B cell (primary cell): ENCODE measurements around the gene CDK4. TPM values are rescaled to one million over a fixed set of nuclear protein-coding genes. Genes with fewer than 3 reads are reported as not detected.

Source experiments
- polyA plus RNA-seq: library from polyadenylated mRNA; depleted of rRNA; stranded (reverse); fragments of >200 nt; gene quantifications from 2 replicates; pipeline ENCODE4 v1.2.3, GENCODE V29; 2012
- total RNA-seq, 2 donors: library from RNA; stranded (reverse); fragments of 120-200 nt in 1 of 2; gene quantifications; 1 replicate in 1 of 2; 2 replicates in 1 of 2; pipeline versions ENCODE4 v1.2.3 to v1.2.4, GENCODE V29; 2013 to 2022

The CDK4 gene
- total and polyA plus RNA-seq, 2 donors (not counting 1 experiment from before 2014, with no cell fraction given), result 34.8 to 44.6 TPM

Other genes with a start within 250 kb of the CDK4 start
- 35.6 and 39.5 TPM in 2 replicates for gene DDIT3, start 231.8 kb downstream of the CDK4 start, total RNA-seq
- 159 and 306 TPM in 2 replicates for gene DDIT3, start 231.8 kb downstream of the CDK4 start, polyA plus RNA-seq
- gene MBD6, start 229.5 kb downstream of the CDK4 start, total RNA-seq, result 121 TPM in 2 replicates
- gene MBD6, start 229.5 kb downstream of the CDK4 start, polyA plus RNA-seq, result 22.8 and 39.4 TPM in 2 replicates
- gene DCTN2, start 205.1 kb downstream of the CDK4 start, total RNA-seq, result 94.3 and 97.6 TPM in 2 replicates
- gene DCTN2, start 205.1 kb downstream of the CDK4 start, polyA plus RNA-seq, result 59.4 and 74.4 TPM in 2 replicates
- 0.56 and 0.67 TPM in 2 replicates for gene KIF5A, start 202.3 kb downstream of the CDK4 start, total RNA-seq
- 0.09 and 0.14 TPM in 2 replicates for gene KIF5A, start 202.3 kb downstream of the CDK4 start, polyA plus RNA-seq
- 20.1 and 24.7 TPM in 2 replicates for gene PIP4K2C, start 161.1 kb downstream of the CDK4 start, total RNA-seq
- gene PIP4K2C, start 161.1 kb downstream of the CDK4 start, polyA plus RNA-seq, result 21.3 and 21.7 TPM in 2 replicates
- gene DTX3, start 147.5 kb downstream of the CDK4 start, total RNA-seq, result 3.5 and 4.0 TPM in 2 replicates
- 7.3 and 9.0 TPM in 2 replicates for gene DTX3, start 147.5 kb downstream of the CDK4 start, polyA plus RNA-seq
- gene ARHGEF25, start 140.9 kb downstream of the CDK4 start, total RNA-seq, result 0.15 TPM in 1 of 2 replicates, not detected in the other
- 0.12 TPM in 2 replicates for gene ARHGEF25, start 140.9 kb downstream of the CDK4 start, polyA plus RNA-seq
- gene B4GALNT1, start 119.1 kb downstream of the CDK4 start, total RNA-seq, result 0.22 TPM in 1 of 2 replicates, not detected in the other
- 0.04 and 0.12 TPM in 2 replicates for gene B4GALNT1, start 119.1 kb downstream of the CDK4 start, polyA plus RNA-seq
- gene OS9, start 58.2 kb downstream of the CDK4 start, total RNA-seq, result 182 and 200 TPM in 2 replicates
- gene OS9, start 58.2 kb downstream of the CDK4 start, polyA plus RNA-seq, result 234 and 294 TPM in 2 replicates
- 27.0 and 27.6 TPM in 2 replicates for gene AGAP2, start 13.6 kb downstream of the CDK4 start, total RNA-seq
- gene AGAP2, start 13.6 kb downstream of the CDK4 start, polyA plus RNA-seq, result 17.1 and 22.2 TPM in 2 replicates
- gene TSPAN31, start 7.3 kb downstream of the CDK4 start, total RNA-seq, result 29.6 and 33.5 TPM in 2 replicates
- 24.0 and 26.8 TPM in 2 replicates for gene TSPAN31, start 7.3 kb downstream of the CDK4 start, polyA plus RNA-seq
- gene MARCHF9, start 2.8 kb upstream of the CDK4 start, total RNA-seq, result 81.4 and 83.1 TPM in 2 replicates
- gene MARCHF9, start 2.8 kb upstream of the CDK4 start, polyA plus RNA-seq, result 120 and 128 TPM in 2 replicates
- gene CYP27B1, start 14.8 kb upstream of the CDK4 start, total RNA-seq, result 0.79 and 1.1 TPM in 2 replicates
- gene CYP27B1, start 14.8 kb upstream of the CDK4 start, polyA plus RNA-seq, result 0.66 and 2.1 TPM in 2 replicates
- 8.5 and 9.2 TPM in 2 replicates for gene METTL1, start 19.8 kb upstream of the CDK4 start, total RNA-seq
- gene METTL1, start 19.8 kb upstream of the CDK4 start, polyA plus RNA-seq, result 9.1 and 9.6 TPM in 2 replicates
- gene EEF1AKMT3, start 20.3 kb upstream of the CDK4 start, total RNA-seq, result 1.3 and 2.6 TPM in 2 replicates
- gene EEF1AKMT3, start 20.3 kb upstream of the CDK4 start, polyA plus RNA-seq, result 0.89 and 1.0 TPM in 2 replicates
- gene TSFM, start 30.5 kb upstream of the CDK4 start, total RNA-seq, result 20.6 and 20.9 TPM in 2 replicates
- gene TSFM, start 30.5 kb upstream of the CDK4 start, polyA plus RNA-seq, result 3.9 and 5.6 TPM in 2 replicates
- gene AVIL, start 66.4 kb upstream of the CDK4 start, total RNA-seq, result 5.3 and 6.9 TPM in 2 replicates
- 3.4 and 3.5 TPM in 2 replicates for gene AVIL, start 66.4 kb upstream of the CDK4 start, polyA plus RNA-seq
- 203 and 209 TPM in 2 replicates for gene CTDSP2, start 94.4 kb upstream of the CDK4 start, total RNA-seq
- gene CTDSP2, start 94.4 kb upstream of the CDK4 start, polyA plus RNA-seq, result 77.1 and 99.1 TPM in 2 replicates
- gene ATP23, start 189.3 kb upstream of the CDK4 start, total RNA-seq, result 6.2 and 6.5 TPM in 2 replicates
- gene ATP23, start 189.3 kb upstream of the CDK4 start, polyA plus RNA-seq, result 6.9 and 16.3 TPM in 2 replicates